Mesenchymal stem cell (in vitro differentiated cells and primary cell): ENCODE results near the gene C13orf46.

Experiments used
- DNase-seq: peaks from one replicate; pipeline ENCODE4 v3.0.0-alpha.2; 2013
- H2AFZ ChIP-seq: one replicate; pipeline ENCODE4 v1.6.1; 2013; ENCODE audit warnings: low read depth, mild to moderate bottlenecking, control low read depth, inconsistent platforms, low read length, moderate library complexity
- H2AK5ac ChIP-seq: 2 replicates; pipeline ENCODE4 v1.6.1; 2013; ENCODE audit warnings: low read length, moderate library complexity, mild to moderate bottlenecking, inconsistent platforms; ENCODE audit not compliant: severe bottlenecking
- H2BK120ac ChIP-seq: one replicate; pipeline ENCODE4 v1.6.1; 2013; ENCODE audit warnings: low read depth, mild to moderate bottlenecking, inconsistent platforms, low read length, moderate library complexity
- H2BK12ac ChIP-seq, 2 experiments: one replicate each; pipeline ENCODE4 v1.6.1; 2013; ENCODE audit warnings: inconsistent platforms in 2 of 2, low read length in 2 of 2, mild to moderate bottlenecking in 2 of 2, moderate library complexity in 2 of 2, control low read depth in 1 of 2
- H2BK15ac ChIP-seq: one replicate; pipeline ENCODE4 v1.6.1; 2013; ENCODE audit warnings: mild to moderate bottlenecking, low read depth, inconsistent platforms; ENCODE audit not compliant: poor library complexity, severe bottlenecking
- H2BK5ac ChIP-seq: 2 replicates; pipeline ENCODE4 v1.6.1; 2013; ENCODE audit warnings: low read depth, mild to moderate bottlenecking, low read length, control low read depth, inconsistent platforms; ENCODE audit not compliant: poor library complexity, severe bottlenecking
- H3K14ac ChIP-seq, 2 experiments: one replicate each; pipeline ENCODE4 v1.6.1; 2013; ENCODE audit warnings: inconsistent platforms in 2 of 2, low read length in 2 of 2, control low read depth in 1 of 2, mild to moderate bottlenecking in 1 of 2, moderate library complexity in 1 of 2
- H3K18ac ChIP-seq, 2 experiments: one replicate each; pipeline ENCODE4 v1.6.1; 2013; ENCODE audit warnings: inconsistent platforms in 2 of 2, low read length in 2 of 2, control low read depth in 1 of 2, low read depth in 1 of 2, mild to moderate bottlenecking in 1 of 2
- H3K23ac ChIP-seq, 2 experiments: one replicate each; pipeline ENCODE4 v1.6.1; 2013; ENCODE audit warnings: inconsistent platforms in 2 of 2, low read length in 2 of 2, mild to moderate bottlenecking in 2 of 2, moderate library complexity in 2 of 2, control low read depth in 1 of 2
- H3K27ac ChIP-seq: 2 replicates; pipeline ENCODE4 v1.5.1; 2013; ENCODE audit warnings: mild to moderate bottlenecking, moderate library complexity, low read length, control low read depth, inconsistent platforms; ENCODE audit not compliant: poor library complexity, severe bottlenecking
- H3K27me3 ChIP-seq, 2 experiments: 2 replicates each; pipeline versions ENCODE4 v1.6.1 to v1.7.0; 2013; ENCODE audit warnings: low read length in 2 of 2, mild to moderate bottlenecking in 2 of 2, moderate library complexity in 2 of 2, control low read depth in 1 of 2, inconsistent platforms in 1 of 2; ENCODE audit not compliant: control insufficient read depth in 1 of 2, insufficient read depth in 1 of 2
- H3K36me3 ChIP-seq, 2 experiments: 2 replicates each; pipeline versions ENCODE4 v1.6.1 to v1.7.0; 2013; ENCODE audit warnings: low read length in 2 of 2, control low read depth in 1 of 2, inconsistent platforms in 1 of 2, low read depth in 1 of 2, mild to moderate bottlenecking in 1 of 2; ENCODE audit not compliant: insufficient read depth in 2 of 2, control insufficient read depth in 1 of 2
- H3K4ac ChIP-seq, 2 experiments: one replicate each; pipeline ENCODE4 v1.6.1; 2013; ENCODE audit warnings: inconsistent platforms in 2 of 2, low read length in 2 of 2, mild to moderate bottlenecking in 2 of 2, moderate library complexity in 2 of 2, control low read depth in 1 of 2, low read depth in 1 of 2
- H3K4me1 ChIP-seq: 2 replicates; pipeline ENCODE4 v1.6.1; 2013; ENCODE audit warnings: low read depth, low read length, control low read depth; ENCODE audit not compliant: control insufficient read depth, insufficient read depth
- H3K4me2 ChIP-seq: 2 replicates; pipeline ENCODE4 v1.6.1; 2013; ENCODE audit warnings: low read length, mild to moderate bottlenecking, inconsistent platforms; ENCODE audit not compliant: poor library complexity, severe bottlenecking
- H3K4me3 ChIP-seq, 2 experiments: 2 replicates each; pipeline versions ENCODE4 v1.5.1 to v1.7.0; 2013; ENCODE audit warnings: low read length in 2 of 2, mild to moderate bottlenecking in 2 of 2, control low read depth in 1 of 2, low read depth in 1 of 2; ENCODE audit not compliant: insufficient read depth in 1 of 2
- H3K79me1 ChIP-seq: replicated peaks from 2 replicates; pipeline ENCODE4 v1.6.1; 2013; ENCODE audit warnings: mild to moderate bottlenecking, control low read depth, low read length, inconsistent platforms; ENCODE audit not compliant: poor library complexity, severe bottlenecking
- H3K9ac ChIP-seq: 2 replicates; pipeline ENCODE4 v1.7.0; 2013; ENCODE audit warnings: mild to moderate bottlenecking, low read length, moderate library complexity
- H3K9me3 ChIP-seq: 2 replicates; pipeline ENCODE4 v1.7.0; 2013; ENCODE audit warnings: mild to moderate bottlenecking, low read length; ENCODE audit not compliant: control insufficient read depth
- H4K8ac ChIP-seq: one replicate; pipeline ENCODE4 v1.6.1; 2013; ENCODE audit warnings: inconsistent platforms, mild to moderate bottlenecking, low read length, moderate library complexity
- H4K91ac ChIP-seq: one replicate; pipeline ENCODE4 v1.6.1; 2013; ENCODE audit warnings: mild to moderate bottlenecking, low read length, inconsistent platforms
- WGBS: methylation state at CpG from one replicate; pipeline ENCODE4 v1.1.7; 2013; ENCODE audit warnings: mixed read lengths; 5-methylcytosine and 5-hydroxymethylcytosine counted together

C13orf46 gene

DNA sequence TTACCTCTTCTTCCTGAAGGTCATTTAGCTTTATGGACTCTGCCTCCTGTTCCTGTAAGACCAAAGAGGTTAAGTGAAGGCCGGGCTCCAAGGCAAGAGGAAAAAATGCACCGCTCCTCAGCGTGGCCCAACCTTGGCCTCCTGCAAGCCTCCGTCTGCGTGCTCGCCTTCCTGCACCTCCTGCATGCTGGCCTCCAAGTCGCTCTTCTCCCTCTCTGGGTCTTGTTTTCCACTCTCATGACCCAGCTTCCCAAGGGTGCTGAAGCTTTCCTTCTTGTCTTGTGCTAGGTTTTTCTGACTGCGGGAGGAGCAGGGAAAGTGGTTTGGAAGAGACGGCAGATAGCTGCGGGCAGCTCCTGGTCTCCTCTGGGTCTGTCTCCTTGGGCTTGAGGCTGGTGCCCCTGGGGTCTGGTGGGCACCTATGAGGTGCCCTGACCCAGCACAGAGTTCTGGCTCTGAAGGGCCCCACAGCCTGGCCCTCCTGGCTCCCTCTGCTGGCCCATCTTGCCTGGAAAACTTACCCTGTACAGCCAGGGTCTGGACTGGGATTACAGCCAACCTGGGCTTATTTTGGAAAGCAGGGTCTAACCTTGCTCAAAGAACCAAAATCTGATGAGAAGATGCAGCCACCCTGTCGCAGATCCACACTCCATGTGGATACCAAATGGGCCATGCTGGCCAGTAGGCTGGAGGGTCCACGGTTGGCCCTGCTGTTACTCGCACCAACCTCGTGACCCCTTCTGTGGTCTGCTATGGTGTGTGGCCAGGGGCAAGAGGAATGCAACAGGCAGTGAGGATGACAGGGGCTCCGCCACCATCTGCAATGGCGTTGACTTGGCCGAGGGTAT, 5.2 kb downstream of the C13orf46 start:
- H3K9me3 ChIP-seq: no peaks in the 10 kb centered on the region
- peaks cover 25% of the 10 kb centered on the region for H3K79me1 ChIP-seq
- no peak overlapping the region for H3K4me3 ChIP-seq
- no peak overlapping the region for H2BK120ac ChIP-seq
- H2BK12ac ChIP-seq: no peak overlapping the region
- H2BK5ac ChIP-seq: no peak overlapping the region
- H3K18ac ChIP-seq: no peak overlapping the region
- H3K27me3 ChIP-seq: no peaks in the 10 kb centered on the region
- H4K91ac ChIP-seq: no peak overlapping the region
- no peak overlapping the region for H2BK15ac ChIP-seq
- 94% methylated on average over 17 of the region's 17 CpGs for WGBS
- no peak overlapping the region for H2AFZ ChIP-seq
- H4K8ac ChIP-seq: no peak overlapping the region
- peaks cover 80 to 90% of the 10 kb centered on the region in 2 experiments for H3K36me3 ChIP-seq
- no peak for DNase-seq
- no peak overlapping the region for H3K9ac ChIP-seq
- H3K4ac ChIP-seq: no peak overlapping the region
- no peak overlapping the region for H3K14ac ChIP-seq
- H3K4me1 ChIP-seq: peaks cover 12% of the 10 kb centered on the region
- no peak overlapping the region for H3K4me2 ChIP-seq
- H3K27ac ChIP-seq: no peak overlapping the region
- no peak overlapping the region for H2AK5ac ChIP-seq
- no peak overlapping the region for H3K23ac ChIP-seq

DNA sequence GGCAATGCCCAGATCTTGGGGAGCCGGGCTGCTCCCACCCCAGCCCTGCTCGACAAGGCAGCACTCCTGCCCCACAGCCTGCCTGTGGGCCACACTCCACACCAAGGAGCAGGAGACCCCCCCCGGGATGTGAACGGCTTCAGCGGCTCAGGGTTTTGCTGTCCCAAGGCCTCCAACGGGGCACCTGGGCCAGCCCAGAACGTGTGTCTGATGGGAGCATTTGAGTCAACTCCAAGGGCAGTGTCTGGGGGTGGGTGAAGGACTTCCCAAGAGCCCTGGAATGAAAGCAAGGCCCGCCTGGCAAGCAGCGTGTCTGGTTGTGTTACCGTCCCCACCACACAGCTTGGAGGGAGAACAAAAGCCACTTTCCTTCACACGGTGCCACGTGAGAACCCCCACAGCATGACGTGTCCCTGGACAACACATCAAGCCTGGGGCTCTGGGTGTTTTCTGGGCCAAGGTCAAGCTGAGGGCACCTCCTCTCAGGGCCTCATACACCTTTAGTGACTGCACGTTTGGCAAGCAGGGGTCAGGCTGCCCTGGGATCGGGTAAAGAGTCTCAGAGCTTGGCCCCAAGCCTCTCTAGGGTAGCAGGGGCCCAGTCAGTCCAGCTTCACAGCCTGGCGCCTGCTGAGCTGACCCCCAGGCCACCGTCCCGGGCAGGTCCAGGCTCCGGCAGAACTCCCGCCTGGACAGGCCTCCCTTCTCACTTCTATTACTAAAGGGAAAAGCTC, 6.0 kb downstream of the C13orf46 start:
- Histone ChIP-seq H3K79me1 (peaks cover 18% of the 10 kb centered on the region), H3K36me3 (peaks cover 79 to 83% of the 10 kb centered on the region in 2 experiments), H3K23ac (no peak overlapping the region), H2BK5ac (no peak overlapping the region), H3K14ac (no peak overlapping the region), H3K27ac (no peak overlapping the region), H3K9me3 (no peaks in the 10 kb centered on the region), H3K4me1 (peaks cover 12% of the 10 kb centered on the region), H2AK5ac (no peak overlapping the region), H2BK15ac (no peak overlapping the region), H2BK12ac (no peak overlapping the region), H2BK120ac (no peak overlapping the region), H3K27me3 (no peaks in the 10 kb centered on the region), H3K4ac (no peak overlapping the region), H3K18ac (no peak overlapping the region), H3K4me2 (no peak overlapping the region), H3K4me3 (no peak overlapping the region), H3K9ac (no peak overlapping the region), H2AFZ (no peak overlapping the region), H4K8ac (no peak overlapping the region), H4K91ac (no peak overlapping the region)
- DNase-seq: no peak
- WGBS: 94% methylated on average over 20 of the region's 20 CpGs

DNA sequence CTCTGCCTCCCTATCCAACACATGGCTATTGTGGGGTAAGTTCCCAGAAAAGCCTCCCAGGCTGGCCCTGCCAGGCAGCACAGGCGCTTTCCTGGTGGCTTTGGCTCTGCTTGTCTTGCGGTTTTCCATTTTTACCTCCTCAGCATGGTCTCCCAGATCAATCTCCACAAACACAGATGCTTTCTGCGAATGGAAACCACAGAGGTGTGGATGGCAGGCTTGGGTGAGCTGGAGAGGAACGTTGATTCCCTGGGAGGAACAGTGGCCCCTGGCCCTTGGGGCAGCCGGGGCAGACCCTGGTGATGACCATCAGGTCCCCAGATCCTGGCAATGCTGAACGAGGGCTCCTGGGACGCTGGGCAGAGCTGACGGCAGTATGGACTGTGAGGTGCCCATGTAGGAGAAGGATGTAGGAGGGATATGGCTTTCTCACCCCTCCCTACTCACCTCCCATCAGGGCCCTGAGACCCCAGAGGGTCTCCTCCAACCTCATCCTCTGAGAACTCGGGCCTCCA, 6.6 kb downstream of the C13orf46 start:
- no peak overlapping the region for H2AFZ ChIP-seq
- no peak overlapping the region for H3K27ac ChIP-seq

More for the DNA sequence above, 6.6 kb downstream of the C13orf46 start:
- WGBS: 98% methylated on average over 6 of the region's 9 CpGs
- no peaks in the 10 kb centered on the region for H3K27me3 ChIP-seq
- peaks cover 12% of the 10 kb centered on the region for H3K4me1 ChIP-seq
- no peak overlapping the region for H2AK5ac ChIP-seq
- DNase-seq: no peak
- no peak overlapping the region for H2BK12ac ChIP-seq
- no peak overlapping the region for H4K91ac ChIP-seq
- no peak overlapping the region for H4K8ac ChIP-seq
- peaks cover 79 to 82% of the 10 kb centered on the region in 2 experiments for H3K36me3 ChIP-seq
- H3K9ac ChIP-seq: no peak overlapping the region
- H3K23ac ChIP-seq: no peak overlapping the region
- no peak overlapping the region for H3K4ac ChIP-seq
- H2BK15ac ChIP-seq: no peak overlapping the region
- H2BK5ac ChIP-seq: no peak overlapping the region
- H3K79me1 ChIP-seq: peaks cover 12% of the 10 kb centered on the region
- no peak overlapping the region for H3K4me2 ChIP-seq
- no peak overlapping the region for H3K14ac ChIP-seq
- H2BK120ac ChIP-seq: no peak overlapping the region
- H3K9me3 ChIP-seq: no peaks in the 10 kb centered on the region
- H3K4me3 ChIP-seq: no peak overlapping the region
- no peak overlapping the region for H3K18ac ChIP-seq
